ENCODE data around the gene ALKBH6.

- TF ChIP-seq EZH2 (IDR thresholded peaks at IDR 0.05; ENCODE audit: borderline replicate concordance) (no peak), CTCF (IDR thresholded peaks at IDR 0.05; ENCODE audit: poor library complexity) (no peak)
Measured at GRCh38 chr19:35995048-35995993, 18.7 kb downstream of the ALKBH6 start, which contains the start of gene SDHAF1.
